Activated CD8-positive, alpha-beta T cell treated with anti-CD3 and anti-CD28 coated beads, Interleukin-2, amount 10 ng/mL, durations not matched to agents 7 days and 5 days (primary cell): ENCODE data around the gene DLX3. TPM values are rescaled to one million over a fixed set of nuclear protein-coding genes. Genes with fewer than 3 reads are reported as not detected.
A peak's percentile ranks its signal among the peaks of the same experiment; 100 is the strongest.

Experiments
- ATAC-seq: fragments of 150-1000 bp; cut with Tn5 transposase; one replicate; pipeline ENCODE4 v1.10.0; 2021; ENCODE audit warnings: moderate library complexity
- CTCF ChIA-PET: fragments of 350-600 bp; sonication (Branson Sonifier 250); formaldehyde crosslinking; loops from one replicate; lab custom pipeline; 2021; ENCODE audit warnings: antibody characterized with exemption; lab: Charles Lee
- POLR2A ChIA-PET: fragments of 350-600 bp; sonication (Branson Sonifier 250); formaldehyde crosslinking; loops from one replicate; lab custom pipeline; 2021; ENCODE audit warnings: antibody characterized with exemption; lab: Charles Lee
- DNase-seq: peaks from one replicate; pipeline ENCODE4 v3.0.0-alpha.2; 2020
- H3K27ac Mint-ChIP-seq: one replicate; pipeline ENCODE4 v1.8.0; 2021; ENCODE audit warnings: mild to moderate bottlenecking, mixed read lengths
- H3K27me3 Mint-ChIP-seq: one replicate; pipeline ENCODE4 v1.8.0; 2021; ENCODE audit warnings: low read depth, mixed read lengths
- H3K36me3 Mint-ChIP-seq: one replicate; pipeline ENCODE4 v1.8.0; 2021; ENCODE audit warnings: low read depth, mixed read lengths
- H3K4me1 Mint-ChIP-seq: one replicate; pipeline ENCODE4 v1.8.0; 2021; ENCODE audit warnings: low read depth, mixed read lengths
- H3K4me3 Mint-ChIP-seq: one replicate; pipeline ENCODE4 v1.8.0; 2021; ENCODE audit warnings: mild to moderate bottlenecking, mixed read lengths
- H3K9me3 Mint-ChIP-seq: one replicate; pipeline ENCODE4 v1.8.0; 2022; ENCODE audit warnings: mixed read lengths; ENCODE audit not compliant: insufficient read depth
- total RNA-seq, 2 experiments: library from RNA; stranded (reverse); gene quantifications; one replicate each; pipeline ENCODE4 v1.2.3, GENCODE V29; 2021

Gene DLX3
- total RNA-seq, 2 experiments from 2014 or later, result not detected

- Mint-ChIP-seq H3K9me3 (no peaks in the 10 kb centered on the region), H3K27me3 (peaks cover 67% of the 10 kb centered on the region), H3K36me3 (peaks cover 1% of the 10 kb centered on the region), H3K4me3 (no peak overlapping the region), H3K27ac (peak overlapping the region; percentile 11), H3K4me1 (peaks cover 29% of the 10 kb centered on the region)
- ChIA-PET POLR2A (no interaction called here), CTCF (interaction anchor here (1.3 to 1.5 kb wide), 3 partner anchors 11 to 35 kb away, joined by 3 to 9 read pairs (median 4); no protein-coding TSS in a partner anchor)
- DNase-seq, result no peak
- ATAC-seq, result no peak
Measured at GRCh38 chr17:49963626-49964302, 31.3 kb downstream of the DLX3 start.

- Mint-ChIP-seq H3K27ac (no peak overlapping the region), H3K27me3 (peaks cover 66% of the 10 kb centered on the region), H3K4me1 (peaks cover 26% of the 10 kb centered on the region), H3K36me3 (peaks cover 1% of the 10 kb centered on the region), H3K9me3 (no peaks in the 10 kb centered on the region), H3K4me3 (no peak overlapping the region)
- DNase-seq (no peak), ATAC-seq (no peak)
- CTCF ChIA-PET, result interaction anchor here (1.3 to 1.5 kb wide), 3 partner anchors 11 to 35 kb away, joined by 4 to 8 read pairs (median 5); no protein-coding TSS in a partner anchor
- POLR2A ChIA-PET, result no interaction called here
Measured at GRCh38 chr17:49963309-49963625, 31.8 kb downstream of the DLX3 start.

- H3K27me3 Mint-ChIP-seq, result peaks cover 61% of the 10 kb centered on the region
- H3K27ac Mint-ChIP-seq, result no peak overlapping the region
- H3K9me3 Mint-ChIP-seq, result no peaks in the 10 kb centered on the region
- POLR2A ChIA-PET, result no interaction called here
- H3K4me1 Mint-ChIP-seq, result peaks cover 23% of the 10 kb centered on the region
- peaks cover 1% of the 10 kb centered on the region for H3K36me3 Mint-ChIP-seq
- CTCF ChIA-PET, result interaction anchor here (1.0 to 1.5 kb wide), 4 partner anchors 10 to 36 kb away, joined by 4 to 8 read pairs (median 5); no protein-coding TSS in a partner anchor
- DNase-seq, result no peak
- no peak for ATAC-seq
- no peak overlapping the region for H3K4me3 Mint-ChIP-seq
Measured at GRCh38 chr17:49962599-49963308, 32.3 kb downstream of the DLX3 start.

GRCh38 chr17:49959183-49959935 is 35.7 kb downstream of the DLX3 start:
- ATAC-seq (no peak), DNase-seq (no peak)
- Mint-ChIP-seq H3K4me3 (no peak overlapping the region), H3K27me3 (peaks cover 40% of the 10 kb centered on the region), H3K36me3 (no peaks in the 10 kb centered on the region), H3K4me1 (peaks cover 10% of the 10 kb centered on the region), H3K27ac (no peak overlapping the region), H3K9me3 (no peaks in the 10 kb centered on the region)
- ChIA-PET CTCF (interaction anchor here (1.0 kb wide), 1 partner anchor 39 kb away, joined by 3 read pairs; no protein-coding TSS in a partner anchor), POLR2A (no interaction called here)

- ChIA-PET POLR2A (no interaction called here), CTCF (no interaction called here)
- ATAC-seq (no peak), DNase-seq (no peak)
- Mint-ChIP-seq H3K27ac (no peak overlapping the region), H3K27me3 (peaks cover 39% of the 10 kb centered on the region), H3K4me3 (no peak overlapping the region), H3K36me3 (no peaks in the 10 kb centered on the region), H3K9me3 (no peaks in the 10 kb centered on the region), H3K4me1 (peaks cover 4% of the 10 kb centered on the region)
Measured at GRCh38 chr17:49958723-49959122, 36.3 kb downstream of the DLX3 start.

- POLR2A ChIA-PET, result no interaction called here
- ATAC-seq (no peak), DNase-seq (no peak)
- Mint-ChIP-seq H3K27ac (no peak overlapping the region), H3K9me3 (no peaks in the 10 kb centered on the region), H3K4me3 (no peak overlapping the region), H3K36me3 (no peaks in the 10 kb centered on the region), H3K4me1 (no peaks in the 10 kb centered on the region), H3K27me3 (peaks cover 35% of the 10 kb centered on the region)
- CTCF ChIA-PET, result interaction anchor here (1.3 to 3.9 kb wide), 2 partner anchors 40 to 137 kb away, joined by 3 to 43 read pairs; partner anchors contain the start of gene PDK2
Measured at GRCh38 chr17:49957350-49957749, 37.7 kb downstream of the DLX3 start.

GRCh38 chr17:49956780-49957179 is 38.2 kb downstream of the DLX3 start:
- Mint-ChIP-seq H3K4me3 (no peak overlapping the region), H3K27me3 (peaks cover 35% of the 10 kb centered on the region), H3K36me3 (no peaks in the 10 kb centered on the region), H3K27ac (no peak overlapping the region), H3K4me1 (no peaks in the 10 kb centered on the region), H3K9me3 (no peaks in the 10 kb centered on the region)
- CTCF ChIA-PET, result interaction anchor here (0.7 to 3.9 kb wide), 3 partner anchors 41 to 137 kb away, joined by 4 to 43 read pairs (median 4); no protein-coding TSS in a partner anchor
- ATAC-seq, result no peak
- DNase-seq, result no peak
- POLR2A ChIA-PET, result interaction anchor here (0.6 kb wide), 1 partner anchor 49 kb away, joined by 3 read pairs; no protein-coding TSS in a partner anchor

- Mint-ChIP-seq H3K27me3 (peaks cover 32% of the 10 kb centered on the region), H3K4me3 (no peak overlapping the region), H3K9me3 (no peaks in the 10 kb centered on the region), H3K4me1 (no peaks in the 10 kb centered on the region), H3K36me3 (no peaks in the 10 kb centered on the region), H3K27ac (no peak overlapping the region)
- ChIA-PET POLR2A (no interaction called here), CTCF (interaction anchor here (3.9 kb wide), 1 partner anchor 42 kb away, joined by 43 read pairs; no protein-coding TSS in a partner anchor)
- no peak for DNase-seq
- no peak for ATAC-seq
Measured at GRCh38 chr17:49955157-49955556, 39.9 kb downstream of the DLX3 start.

- POLR2A ChIA-PET, result no interaction called here
- Mint-ChIP-seq H3K4me1 (no peaks in the 10 kb centered on the region), H3K4me3 (no peak overlapping the region), H3K27ac (no peak overlapping the region), H3K27me3 (peaks cover 35% of the 10 kb centered on the region), H3K36me3 (no peaks in the 10 kb centered on the region), H3K9me3 (no peaks in the 10 kb centered on the region)
- CTCF ChIA-PET, result interaction anchor here (0.7 to 4.1 kb wide), 40 partner anchors 8 to 250 kb away, joined by 3 to 129 read pairs (median 4); partner anchors contain the start of genes DLX3 and ITGA3
- ATAC-seq (no peak), DNase-seq (no peak)
Measured at GRCh38 chr17:49952912-49953497, 42.0 kb downstream of the DLX3 start.

GRCh38 chr17:49952209-49952911 is 42.7 kb downstream of the DLX3 start:
- POLR2A ChIA-PET, result no interaction called here
- Mint-ChIP-seq H3K27me3 (peaks cover 34% of the 10 kb centered on the region), H3K36me3 (no peaks in the 10 kb centered on the region), H3K9me3 (no peaks in the 10 kb centered on the region), H3K27ac (no peak overlapping the region), H3K4me1 (no peaks in the 10 kb centered on the region), H3K4me3 (no peak overlapping the region)
- DNase-seq (peak; percentile 89), ATAC-seq (peak; percentile 96)
- CTCF ChIA-PET, result interaction anchor here (0.6 to 4.1 kb wide), 43 partner anchors 8 to 250 kb away, joined by 3 to 129 read pairs (median 4); partner anchors contain the start of genes DLX3 and ITGA3
